Measurements from ENCODE around the gene RBCK1.
A peak's percentile ranks its signal among the peaks of the same experiment; 100 is the strongest.

Gene RBCK1

DNA sequence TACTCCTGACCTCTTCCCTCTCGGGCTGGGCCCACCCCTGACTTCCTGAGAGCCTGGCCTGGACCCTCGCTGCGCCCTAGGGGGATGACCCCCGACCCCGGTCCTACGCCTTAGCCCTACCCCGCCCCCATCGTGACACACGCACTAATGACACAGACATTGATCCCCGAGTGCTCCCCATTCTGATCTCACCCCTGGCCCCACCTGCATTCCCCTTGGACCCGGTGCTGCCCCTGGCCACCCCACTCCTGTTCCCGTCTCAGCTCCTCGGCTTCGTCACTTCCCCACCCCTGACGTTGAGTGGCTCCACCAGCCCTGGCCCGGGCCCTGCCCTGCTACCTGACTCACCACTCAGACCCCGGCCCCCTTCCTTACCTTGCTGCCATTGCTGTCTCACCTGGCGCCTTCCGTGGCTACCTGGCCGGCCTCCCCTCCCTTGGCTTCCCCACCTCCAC lies 12.1 kb downstream of the RBCK1 start:
- DNase-seq: no peak

DNA sequence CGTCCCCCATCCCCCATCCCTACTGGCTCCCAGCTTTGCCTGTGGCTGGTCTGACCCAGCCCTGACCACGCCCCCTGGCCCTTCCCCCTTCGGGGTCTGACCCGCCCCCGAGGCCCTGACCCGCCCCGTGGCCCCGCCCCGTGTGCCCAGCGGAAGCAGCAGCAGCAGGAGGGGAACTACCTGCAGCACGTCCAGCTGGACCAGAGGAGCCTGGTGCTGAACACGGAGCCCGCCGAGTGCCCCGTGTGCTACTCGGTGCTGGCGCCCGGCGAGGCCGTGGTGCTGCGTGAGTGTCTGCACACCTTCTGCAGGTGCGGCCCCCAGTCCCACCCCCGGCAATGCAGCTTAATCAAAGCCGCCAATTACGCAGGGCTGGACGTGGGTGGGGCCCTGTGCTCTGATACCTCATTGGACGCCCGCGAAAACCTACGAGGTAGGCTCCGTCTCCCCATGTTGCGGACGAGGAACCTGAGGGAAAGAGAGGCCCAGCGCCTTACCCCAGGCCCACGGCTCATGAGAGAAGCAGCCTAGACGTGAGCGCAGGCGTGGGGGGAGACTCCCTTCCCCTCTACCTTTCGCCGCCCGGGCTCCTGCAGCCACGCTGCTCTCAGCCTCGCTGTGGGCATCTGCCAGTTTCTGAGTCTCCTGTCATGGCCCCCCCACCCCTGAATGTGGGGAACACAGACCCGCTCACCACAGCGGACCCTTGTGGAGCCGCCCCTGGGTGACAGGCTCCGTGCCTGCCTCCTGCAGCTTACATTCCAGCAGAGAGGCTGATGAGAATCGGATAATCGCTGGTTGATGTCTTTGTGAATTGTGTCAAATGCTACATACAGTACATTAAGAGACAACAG lies 12.8 kb downstream of the RBCK1 start:
- no peak for DNase-seq

DNA sequence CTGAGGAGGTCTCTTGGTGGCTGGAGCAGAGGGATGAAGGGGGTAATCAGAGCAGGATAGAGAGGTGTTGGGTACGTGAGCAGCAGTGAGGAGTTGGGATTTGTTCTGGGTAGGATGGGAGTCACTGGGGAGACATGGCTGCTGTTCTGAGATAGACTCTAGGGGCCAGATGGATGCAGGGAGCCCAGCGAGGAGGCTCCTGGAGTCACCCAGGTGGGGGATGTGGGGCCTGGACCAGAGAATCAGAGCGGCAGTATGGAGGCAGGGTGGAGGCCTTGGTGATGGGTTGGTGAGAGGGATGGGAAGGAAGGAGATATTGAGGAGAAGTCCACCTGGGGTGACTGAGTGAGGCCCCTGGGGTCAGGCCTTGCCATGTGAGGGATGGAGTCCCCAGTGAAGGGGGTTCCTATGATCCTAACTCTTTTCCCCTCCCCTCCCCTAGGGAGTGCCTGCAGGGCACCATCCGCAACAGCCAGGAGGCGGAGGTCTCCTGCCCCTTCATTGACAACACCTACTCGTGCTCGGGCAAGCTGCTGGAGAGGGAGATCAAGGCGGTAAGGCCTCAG lies 13.7 kb downstream of the RBCK1 start:
- DNase-seq: no peak

DNA sequence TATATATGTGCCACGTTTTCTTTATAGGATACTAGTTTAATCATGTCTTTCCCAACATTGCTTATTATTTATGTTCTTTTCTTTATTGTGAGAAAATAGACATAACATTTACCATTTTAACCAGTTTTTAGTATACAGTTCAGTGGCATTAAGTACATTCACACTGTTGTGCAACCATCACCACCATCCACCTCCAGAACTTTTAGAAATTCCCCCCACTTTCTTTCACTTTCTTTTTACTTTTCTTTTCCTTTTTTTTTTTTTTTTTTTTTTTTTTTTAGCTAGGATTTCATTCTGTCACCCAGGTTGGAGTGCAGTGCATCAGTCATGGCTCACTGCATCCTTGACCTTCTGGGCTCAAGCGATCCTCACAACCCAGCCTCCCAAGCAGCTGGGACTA lies 18.5 kb downstream of the RBCK1 start:
- no peak for DNase-seq

DNA sequence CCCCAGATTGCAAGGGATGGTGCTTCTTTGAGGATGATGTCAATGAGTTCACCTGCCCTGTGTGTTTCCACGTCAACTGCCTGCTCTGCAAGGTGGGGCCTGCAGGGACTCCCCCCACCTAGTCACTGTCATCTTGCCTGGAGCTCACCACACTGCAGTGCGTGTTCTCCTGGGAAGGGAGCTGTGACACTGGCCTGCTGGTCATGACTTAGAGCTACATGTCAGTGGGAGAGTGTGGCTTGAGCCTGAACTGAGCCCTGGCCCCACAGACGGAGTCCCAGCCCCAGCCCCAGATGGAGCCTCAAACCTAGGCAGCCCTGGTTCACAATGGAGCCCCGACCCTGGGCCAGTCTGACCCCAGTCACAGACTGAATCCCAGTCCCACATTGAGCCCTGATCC lies 19.3 kb downstream of the RBCK1 start:
- DNase-seq: no peak

DNA sequence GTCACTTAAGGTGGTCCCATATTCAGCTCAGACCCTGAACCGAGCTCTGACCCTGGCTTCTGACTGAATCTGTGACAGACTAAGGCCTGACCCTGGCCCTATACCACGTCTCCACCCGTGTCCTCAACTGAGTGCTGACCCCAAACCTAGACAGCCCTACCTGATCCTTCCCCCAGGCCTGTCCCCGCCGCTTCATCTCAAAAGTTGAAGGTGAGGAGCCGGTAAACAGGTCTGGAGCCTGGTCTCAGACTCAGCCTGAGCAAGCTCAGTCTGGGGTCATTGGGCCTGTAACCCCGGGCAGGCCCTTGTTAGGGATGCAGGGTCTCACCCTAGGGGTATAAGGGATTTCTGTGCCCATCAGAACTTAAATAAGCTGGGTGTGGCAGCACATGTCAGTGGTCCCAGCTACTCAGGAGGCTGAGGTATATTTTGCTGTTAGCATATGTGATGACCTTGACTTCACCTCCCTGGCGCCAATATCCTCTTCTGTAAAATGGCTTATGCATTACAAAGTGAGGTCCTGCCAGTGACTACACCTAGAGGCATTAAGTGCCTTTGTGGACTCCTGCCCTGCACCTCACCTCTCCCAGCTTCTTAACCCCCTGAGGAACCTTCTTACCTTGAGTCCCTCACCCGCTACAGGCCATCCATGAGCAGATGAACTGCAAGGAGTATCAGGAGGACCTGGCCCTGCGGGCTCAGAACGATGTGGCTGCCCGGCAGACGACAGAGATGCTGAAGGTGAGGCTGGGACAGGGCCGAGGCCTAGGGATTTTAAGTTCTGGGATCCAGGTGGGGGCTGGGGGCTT lies 20.0 kb downstream of the RBCK1 start:
- no peak for DNase-seq

DNA sequence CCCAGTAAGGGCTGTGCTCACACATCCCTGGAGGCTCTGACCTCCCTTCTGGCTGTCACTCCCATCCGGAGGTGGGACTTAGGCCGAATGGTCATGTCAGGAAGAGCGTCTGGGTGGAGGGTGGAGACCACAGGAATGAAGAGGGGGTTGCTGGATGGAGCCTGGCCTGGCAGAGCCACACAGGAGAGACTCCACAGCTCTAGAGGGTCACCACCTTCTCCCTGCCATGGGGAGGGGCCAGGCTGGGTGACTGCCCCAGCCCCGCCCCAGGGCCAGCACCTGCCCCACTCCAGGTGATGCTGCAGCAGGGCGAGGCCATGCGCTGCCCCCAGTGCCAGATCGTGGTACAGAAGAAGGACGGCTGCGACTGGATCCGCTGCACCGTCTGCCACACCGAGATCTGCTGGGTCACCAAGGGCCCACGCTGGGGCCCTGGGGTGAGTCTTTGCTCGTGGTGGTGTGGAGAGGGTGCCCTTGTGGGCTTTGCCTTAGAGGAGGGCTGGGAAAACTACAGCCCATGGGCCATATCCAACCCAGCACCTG lies 20.6 kb downstream of the RBCK1 start:
- DNase-seq: no peak

DNA sequence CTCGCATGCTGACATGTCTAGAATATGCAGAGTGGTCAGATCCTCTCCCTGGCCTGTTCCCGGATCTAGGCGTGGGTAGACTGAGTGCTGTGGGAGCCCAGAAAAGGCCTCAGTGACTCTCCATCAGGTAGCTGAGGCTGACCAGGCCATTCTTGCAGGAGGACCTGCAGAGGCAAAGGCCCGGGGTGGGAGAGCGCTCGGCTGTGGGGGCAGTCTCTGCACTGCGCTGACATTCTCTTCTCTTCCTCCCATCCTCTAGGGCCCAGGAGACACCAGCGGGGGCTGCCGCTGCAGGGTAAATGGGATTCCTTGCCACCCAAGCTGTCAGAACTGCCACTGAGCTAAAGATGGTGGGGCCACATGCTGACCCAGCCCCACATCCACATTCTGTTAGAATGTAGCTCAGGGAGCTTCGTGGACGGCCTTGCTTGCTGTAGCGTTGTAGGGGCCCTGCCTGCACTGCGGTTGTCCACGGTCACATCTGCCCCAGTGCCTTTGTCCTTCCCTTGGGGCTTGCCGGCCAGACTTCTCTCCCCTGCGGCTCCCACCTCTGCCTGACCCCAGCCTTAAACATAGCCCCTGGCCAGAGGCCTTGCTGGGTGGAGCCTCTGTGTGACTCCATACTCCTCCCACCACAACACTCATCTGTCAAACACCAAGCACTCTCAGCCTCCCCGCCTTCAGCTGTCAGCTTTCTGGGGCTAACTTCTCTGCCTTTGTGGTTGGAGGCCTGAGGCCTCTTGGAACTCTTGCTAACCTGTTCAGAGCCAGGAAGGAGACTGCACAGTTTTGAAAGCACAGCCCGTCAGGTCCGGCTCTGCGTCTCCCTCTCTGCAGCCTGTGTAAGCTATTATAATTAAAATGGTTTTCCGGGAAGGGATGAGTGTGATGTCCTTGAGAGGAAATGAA lies 22.2 kb downstream of the RBCK1 start:
- DNase-seq: no peak

DNA sequence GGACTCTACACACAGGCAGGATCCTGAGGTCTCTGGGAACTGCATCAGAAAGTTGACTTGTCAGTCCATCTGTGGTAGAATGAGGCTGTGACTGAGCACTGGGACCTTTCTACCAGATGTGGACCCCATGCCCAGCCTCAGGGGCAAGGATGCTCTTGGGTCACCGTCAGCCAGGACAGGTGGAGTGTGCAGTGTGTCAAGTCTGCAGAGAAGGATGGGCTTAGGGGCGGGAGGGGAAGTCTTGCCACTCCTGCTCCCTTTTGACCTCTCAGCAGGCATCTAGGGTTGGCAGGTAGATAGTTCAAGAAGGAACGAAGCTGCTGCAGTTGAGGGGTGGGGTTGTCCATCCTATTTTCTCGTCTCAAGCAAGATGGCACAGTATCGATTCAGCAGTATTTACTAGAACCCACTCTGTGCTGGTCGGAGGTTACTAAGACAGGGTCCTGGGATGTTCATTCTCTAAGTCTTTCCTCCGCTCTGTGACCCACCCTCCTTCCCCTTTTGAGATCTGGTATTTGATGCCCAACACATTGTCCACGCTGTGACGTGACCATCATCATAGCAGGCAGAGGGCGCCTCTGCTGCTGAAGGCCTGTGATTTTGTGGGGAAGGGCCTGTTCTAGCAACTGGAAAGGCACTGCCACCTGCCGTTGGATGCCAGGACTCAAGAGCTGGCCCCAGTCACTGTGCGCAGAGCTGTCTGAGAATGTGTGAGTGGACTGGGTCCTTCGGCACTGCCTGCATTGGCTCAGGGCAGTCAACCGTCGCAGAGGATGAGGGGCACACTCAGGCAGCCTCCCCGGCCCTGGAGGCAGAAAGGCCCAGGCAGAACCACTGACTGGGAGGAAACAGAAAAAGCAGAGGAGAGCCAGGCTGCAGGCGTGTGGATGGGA lies 23.2 kb downstream of the RBCK1 start:
- DNase-seq: peak; percentile 43 to 79

DNA sequence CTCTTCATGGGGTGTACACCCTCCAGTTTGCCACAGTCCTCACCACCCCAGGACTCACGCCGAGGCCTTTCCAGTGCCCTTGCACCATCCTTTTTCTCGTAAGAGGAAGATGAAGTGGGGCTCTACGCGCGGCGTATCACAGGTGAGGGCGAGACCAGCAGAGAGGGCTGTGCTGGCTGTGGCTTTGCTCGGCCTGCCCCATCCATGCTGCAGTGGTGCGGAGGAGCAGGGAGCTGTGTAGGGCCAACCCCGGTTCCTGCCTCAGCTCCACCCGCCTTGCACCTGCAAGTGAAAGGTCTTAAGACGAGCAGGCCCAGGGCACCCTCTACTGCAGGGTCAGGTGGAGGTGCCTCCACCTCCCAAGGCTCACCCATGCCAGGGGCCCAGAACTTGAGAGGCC lies 24.1 kb downstream of the RBCK1 start:
- DNase-seq: no peak

DNA sequence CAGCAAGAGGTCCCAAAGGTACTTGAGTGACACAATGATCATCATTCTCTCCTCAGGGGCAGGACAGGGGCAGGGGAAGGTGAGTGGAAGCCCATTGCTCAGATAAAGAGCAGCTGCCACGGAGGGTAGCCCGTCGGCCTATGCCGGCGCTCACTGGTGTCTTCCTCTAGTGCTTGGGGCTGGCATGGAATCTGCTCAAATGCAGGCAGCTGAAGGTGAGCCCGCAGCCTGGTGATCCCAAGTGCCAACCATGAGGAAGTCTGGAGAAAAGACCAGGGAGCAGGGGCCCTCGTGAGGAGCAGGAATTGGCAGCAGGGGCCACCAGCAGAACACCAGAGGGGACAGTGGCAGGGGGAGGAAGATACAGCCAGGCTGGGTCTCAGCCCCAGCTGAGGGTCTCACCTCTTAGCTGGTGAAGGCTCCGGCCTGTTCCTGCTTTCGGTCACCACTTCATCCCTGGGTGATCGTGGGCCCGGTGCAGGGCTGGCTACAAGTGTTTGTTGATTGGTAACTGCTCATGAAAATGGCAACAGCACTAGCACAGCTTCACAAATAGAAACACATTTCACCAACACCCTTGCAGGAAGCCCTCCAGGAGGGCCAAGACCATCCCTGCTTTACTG lies 24.7 kb downstream of the RBCK1 start:
- no peak for DNase-seq

DNA sequence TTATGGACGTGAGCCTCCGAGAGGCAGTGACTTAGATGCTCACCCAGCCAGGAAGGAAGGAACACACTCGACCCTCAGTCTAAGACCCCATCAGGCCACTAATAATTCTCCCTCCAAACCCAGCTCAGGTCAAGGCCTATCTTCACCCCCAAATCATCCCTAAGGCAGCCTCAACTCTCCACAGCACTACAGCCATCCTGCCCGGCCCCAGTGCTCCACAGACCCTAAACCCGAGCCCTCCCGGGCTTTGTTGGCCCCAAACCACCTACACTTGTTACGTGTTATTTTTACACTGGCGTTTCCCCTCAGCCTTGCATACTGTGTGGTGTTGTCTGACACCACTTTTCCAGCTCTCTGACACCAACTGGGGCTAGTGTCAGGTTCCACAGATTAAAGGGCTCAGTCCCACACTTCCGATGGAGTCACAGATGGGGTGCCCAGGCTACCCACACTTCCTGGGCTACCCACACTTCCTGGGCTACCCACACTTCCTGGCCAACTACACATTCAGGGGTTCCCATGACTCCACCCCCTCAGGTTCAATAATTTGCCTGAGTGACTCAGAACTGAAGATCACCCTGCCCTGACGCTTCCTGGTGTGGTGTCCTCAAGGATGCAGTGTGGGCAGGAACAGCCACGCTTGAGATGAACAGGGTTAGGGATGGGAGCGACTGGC lies 25.3 kb downstream of the RBCK1 start:
- no peak for DNase-seq

DNA sequence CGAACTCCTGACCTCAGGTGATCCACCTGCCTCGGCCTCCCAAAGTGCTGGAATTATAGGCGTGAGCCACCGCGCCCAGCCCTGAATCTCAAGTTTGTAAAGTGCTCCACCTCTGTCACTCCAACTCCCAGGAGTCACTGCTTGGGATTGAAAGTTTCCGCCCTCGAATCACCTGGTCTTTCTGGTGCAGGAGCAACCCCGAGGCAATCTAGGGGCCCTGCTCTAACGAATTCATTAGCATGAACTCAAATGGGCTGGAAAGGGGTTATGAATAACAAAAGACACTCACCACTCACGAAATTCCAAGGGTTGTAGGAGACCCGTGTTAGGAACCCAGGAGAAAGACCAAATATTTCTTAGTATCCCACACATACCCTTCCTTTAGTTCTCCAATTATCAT lies 26.1 kb downstream of the RBCK1 start:
- no peak for DNase-seq

DNA sequence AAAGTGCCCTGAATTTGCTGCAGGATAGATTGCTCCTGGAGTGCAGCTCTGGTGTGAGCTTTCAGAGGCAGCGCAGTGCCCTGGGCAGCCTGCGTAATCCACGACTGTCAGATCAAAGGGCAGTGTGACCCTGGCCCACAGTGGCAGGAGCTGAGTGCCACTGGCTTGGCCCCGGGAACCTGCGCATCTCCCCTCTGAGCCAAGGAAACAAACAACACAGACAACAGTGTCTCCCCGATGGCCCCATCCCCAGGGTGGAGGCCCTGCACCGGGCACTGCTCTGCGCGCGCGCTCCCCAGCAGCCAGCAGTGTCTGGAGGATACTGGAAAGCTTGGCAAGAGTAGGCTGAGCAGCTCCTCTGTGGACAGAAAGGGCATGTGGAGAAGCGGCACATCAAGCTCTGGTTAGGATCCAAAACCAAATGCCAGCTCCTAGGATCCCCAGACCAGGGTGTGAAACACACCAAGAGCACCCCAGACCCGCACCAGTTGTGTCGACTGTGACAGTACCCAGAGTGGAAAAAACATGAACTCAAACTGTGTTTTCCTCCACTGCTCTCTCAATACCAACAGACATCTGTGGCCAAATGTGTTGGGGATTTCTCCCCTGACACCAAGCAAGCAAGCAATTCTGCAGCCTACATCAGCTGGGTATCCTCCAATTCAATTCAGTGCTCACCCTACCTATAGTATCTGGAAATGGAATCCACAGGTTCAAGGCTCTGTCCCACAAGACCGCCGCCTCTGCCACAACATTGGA lies 26.7 kb downstream of the RBCK1 start:
- DNase-seq: no peak

DNA sequence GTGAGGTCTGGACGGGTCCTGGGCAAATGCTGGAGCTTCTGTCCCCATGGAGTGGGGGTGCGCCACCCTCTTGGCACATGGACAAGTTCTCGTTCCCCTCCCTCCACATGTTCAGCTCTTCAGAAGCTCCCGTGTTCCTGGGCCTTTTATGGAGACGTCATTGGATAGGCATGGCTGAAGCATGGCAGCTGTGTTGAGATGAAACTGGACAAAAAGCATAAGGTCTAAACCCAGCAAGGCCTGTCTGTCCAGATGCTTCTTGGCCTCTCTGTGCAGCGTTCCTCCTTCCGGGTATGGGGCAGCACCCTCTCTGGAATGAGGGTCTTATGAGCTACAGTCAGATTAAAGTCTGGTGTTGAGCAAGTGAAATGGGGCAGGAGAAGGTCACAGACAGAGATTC lies 27.5 kb downstream of the RBCK1 start:
- DNase-seq: no peak

DNA sequence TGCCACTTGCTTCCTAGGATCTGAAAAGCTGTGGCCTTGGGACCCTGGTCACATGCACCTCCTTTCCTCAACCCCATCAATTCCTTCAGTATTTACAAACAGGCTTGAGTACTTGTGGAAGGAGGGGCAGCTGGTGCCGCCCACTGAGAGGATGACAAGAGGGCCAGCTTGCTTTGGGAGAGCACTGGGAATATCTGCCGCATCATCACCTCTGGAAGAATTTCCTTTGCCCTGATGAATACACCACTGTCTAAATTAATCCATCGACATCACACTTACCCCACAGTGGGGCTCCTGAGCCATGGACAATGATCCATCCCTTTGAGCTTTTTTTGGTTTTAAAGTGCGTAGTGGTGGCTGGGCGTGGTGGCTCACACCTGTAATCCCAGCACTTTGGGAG lies 28.4 kb downstream of the RBCK1 start:
- DNase-seq: no peak

DNA sequence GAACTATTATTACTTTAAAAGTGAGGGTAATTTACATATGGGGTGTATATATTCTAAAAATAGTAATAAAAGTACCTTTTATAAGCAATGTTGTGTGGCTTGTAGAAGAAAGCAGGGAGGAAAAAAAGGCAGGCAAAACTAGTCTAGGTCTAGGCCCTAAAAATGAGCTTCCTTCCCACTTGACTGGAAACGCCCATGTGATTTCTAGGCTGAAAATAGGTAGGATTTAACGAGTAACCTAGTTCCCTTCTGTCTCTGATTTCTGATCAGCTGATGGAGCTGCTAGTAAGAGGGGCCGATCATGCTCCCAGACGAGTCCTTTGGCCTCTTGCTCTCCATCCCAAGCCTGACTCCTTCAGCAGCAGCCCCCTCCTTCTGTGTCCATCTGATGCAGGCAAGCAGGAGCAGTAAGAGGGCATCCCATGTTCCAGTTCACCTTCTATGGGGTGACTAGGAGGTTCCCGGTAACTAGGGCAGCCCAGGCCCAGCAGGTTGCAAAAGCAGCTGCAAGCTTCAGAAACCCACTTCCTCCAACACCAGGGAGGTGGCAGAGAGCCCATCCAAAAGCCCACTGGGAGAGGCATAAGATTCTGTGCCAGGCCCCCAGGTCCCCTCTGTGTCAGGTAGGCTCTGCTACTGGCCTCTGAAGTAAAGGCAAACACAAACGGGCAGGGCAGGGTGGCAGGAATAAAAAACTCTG lies 29.8 kb downstream of the RBCK1 start:
- no peak for DNase-seq

DNA sequence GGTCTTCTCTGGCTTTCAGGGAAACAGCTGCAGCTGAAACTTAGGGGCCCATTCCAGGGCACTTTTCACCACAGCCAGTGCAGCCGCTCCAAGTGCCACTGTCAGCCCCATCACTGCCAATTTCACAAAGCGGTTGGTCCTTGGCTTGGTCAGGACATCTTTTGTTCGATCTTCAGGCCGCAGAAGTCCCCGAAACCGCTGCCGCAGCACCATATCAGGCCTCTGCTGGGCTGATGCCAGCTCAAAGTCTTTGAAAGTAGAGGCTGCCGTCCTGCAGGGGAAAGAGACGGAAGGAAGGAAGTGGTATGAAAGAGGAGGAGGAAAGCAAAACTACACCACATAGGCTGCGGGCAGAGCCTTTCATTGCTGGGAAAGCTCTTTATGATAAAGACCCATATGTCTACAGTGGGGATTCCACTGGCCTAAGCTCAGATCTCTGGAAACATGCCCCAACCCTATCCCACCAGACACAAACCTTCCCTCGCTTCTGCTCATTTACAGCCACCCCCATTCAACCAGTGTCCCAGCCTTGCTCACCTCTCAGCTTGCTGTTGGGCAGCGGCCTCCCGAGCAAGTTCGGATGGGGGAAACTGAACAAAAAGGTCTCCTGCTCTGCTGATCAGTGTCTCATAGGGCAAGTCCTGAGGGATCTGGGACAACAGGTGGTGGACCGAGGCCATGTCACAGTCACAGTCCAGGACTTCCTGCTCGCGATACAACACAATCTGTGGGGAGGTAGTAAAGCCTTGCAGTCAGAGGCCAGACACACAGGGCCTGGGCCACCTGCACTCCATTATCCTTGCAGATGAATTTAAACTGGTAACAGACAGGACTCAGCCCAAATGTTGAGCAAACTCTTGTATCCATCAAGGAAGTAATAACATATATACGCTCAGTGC lies 30.7 kb downstream of the RBCK1 start:
- DNase-seq: no peak

Data from NCI-H1930 (cell line).